ENCODE results near the gene ALPI.

DNA sequence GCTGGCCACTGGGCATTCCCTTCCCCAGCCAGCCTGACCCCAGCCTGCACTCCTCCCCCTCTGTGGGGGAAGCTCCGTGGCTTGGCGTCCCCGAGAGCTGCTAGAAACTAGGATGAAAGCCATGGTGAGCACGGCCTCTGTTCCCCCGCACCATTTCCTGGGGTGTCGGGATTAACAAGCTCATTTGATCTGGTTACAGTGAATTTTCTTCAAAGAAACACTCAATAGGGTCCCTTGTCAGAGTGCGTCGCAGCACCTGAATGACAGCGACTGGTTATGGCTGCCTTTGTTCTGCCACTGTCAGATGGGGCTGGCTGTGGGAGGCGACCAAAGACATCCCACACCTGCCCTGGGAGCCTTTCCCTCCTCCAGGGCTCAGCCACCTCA is 7.7 kb upstream of the ALPI start:
- TF ChIP-seq, protein P1, sequence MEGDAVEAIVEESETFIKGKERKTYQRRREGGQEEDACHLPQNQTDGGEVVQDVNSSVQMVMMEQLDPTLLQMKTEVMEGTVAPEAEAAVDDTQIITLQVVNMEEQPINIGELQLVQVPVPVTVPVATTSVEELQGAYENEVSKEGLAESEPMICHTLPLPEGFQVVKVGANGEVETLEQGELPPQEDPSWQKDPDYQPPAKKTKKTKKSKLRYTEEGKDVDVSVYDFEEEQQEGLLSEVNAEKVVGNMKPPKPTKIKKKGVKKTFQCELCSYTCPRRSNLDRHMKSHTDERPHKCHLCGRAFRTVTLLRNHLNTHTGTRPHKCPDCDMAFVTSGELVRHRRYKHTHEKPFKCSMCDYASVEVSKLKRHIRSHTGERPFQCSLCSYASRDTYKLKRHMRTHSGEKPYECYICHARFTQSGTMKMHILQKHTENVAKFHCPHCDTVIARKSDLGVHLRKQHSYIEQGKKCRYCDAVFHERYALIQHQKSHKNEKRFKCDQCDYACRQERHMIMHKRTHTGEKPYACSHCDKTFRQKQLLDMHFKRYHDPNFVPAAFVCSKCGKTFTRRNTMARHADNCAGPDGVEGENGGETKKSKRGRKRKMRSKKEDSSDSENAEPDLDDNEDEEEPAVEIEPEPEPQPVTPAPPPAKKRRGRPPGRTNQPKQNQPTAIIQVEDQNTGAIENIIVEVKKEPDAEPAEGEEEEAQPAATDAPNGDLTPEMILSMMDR (IDR thresholded peaks at IDR 0.05), result no peak
- no peak for TF ChIP-seq EZH2 (IDR thresholded peaks at IDR 0.05; ENCODE audit: borderline replicate concordance, insufficient read depth, low read depth, low read length, poor library complexity, severe bottlenecking)

Data from B cell (primary cell).